KOPT-K1 (cell line): Measurements from ENCODE around the gene RGMB.
"Not testable (repeated sequence)": the region's sequence is repeated elsewhere in the genome, so short reads cannot be mapped to it uniquely, and the experiment has no call there.

Source experiments
- H3K27ac ChIP-seq: fragments of 200-600 bp; sonication (generic); 2 replicates; pipeline ENCODE4 v1.5.1; 2016; ENCODE audit warnings: antibody characterized with exemption, mild to moderate bottlenecking, low read depth, low read length; ENCODE audit not compliant: poor library complexity, severe bottlenecking
- H3K36me3 ChIP-seq: fragments of 200-600 bp; sonication (generic); 2 replicates; pipeline ENCODE4 v1.5.1; 2017; ENCODE audit warnings: antibody characterized with exemption, mild to moderate bottlenecking, low read length, moderate library complexity; ENCODE audit not compliant: insufficient read depth
- H3K9me3 ChIP-seq: fragments of 200-600 bp; sonication (generic); 2 replicates; pipeline ENCODE4 v1.5.1; 2017; ENCODE audit warnings: antibody characterized with exemption, low read length, mild to moderate bottlenecking; ENCODE audit not compliant: insufficient read depth, poor library complexity, severe bottlenecking

RGMB gene, protein sequence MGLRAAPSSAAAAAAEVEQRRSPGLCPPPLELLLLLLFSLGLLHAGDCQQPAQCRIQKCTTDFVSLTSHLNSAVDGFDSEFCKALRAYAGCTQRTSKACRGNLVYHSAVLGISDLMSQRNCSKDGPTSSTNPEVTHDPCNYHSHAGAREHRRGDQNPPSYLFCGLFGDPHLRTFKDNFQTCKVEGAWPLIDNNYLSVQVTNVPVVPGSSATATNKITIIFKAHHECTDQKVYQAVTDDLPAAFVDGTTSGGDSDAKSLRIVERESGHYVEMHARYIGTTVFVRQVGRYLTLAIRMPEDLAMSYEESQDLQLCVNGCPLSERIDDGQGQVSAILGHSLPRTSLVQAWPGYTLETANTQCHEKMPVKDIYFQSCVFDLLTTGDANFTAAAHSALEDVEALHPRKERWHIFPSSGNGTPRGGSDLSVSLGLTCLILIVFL

DNA sequence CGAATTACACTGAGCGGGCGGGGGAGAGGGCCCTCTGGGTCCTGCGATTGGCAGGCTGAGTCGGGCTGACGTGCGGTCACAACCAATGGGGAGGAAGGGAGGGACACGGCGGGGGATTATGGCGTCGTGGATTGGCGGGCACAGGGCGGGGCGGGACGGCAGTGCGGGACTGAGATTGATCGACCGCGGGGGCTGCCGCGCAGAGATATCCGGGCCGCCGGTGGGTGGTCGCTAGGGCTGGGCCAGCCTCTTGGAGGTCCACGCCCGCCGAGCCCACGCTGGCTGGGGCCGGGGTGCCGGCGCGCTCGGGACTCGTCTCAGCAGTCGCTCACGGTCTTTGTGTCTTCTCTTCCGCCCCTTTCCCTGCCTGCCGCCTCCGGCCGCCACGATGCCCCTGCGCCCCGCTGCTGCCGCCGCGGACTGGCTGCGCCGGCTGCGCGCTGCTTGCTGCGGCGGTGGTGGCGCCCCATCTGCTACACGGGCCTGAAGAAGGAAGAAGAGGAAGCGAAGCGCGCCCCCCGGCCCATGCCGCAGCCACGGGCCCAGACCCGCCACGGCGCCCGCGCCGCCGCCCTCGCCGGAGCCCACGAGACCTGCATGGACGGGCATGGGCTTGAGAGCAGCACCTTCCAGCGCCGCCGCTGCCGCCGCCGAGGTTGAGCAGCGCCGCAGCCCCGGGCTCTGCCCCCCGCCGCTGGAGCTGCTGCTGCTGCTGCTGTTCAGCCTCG lies at the start of gene RGMB:
Gene RGMB, plus strand, starts transcription at position 200 of the 728 bp plus-strand sequence. Its CDS starts 408 bp downstream, at position 608.
- Histone ChIP-seq H3K27ac (no peak within 1 kb of the TSS), H3K9me3 (peaks cover 4% of the 10 kb centered on the region), H3K36me3 (no peaks in the 10 kb centered on the region)

DNA sequence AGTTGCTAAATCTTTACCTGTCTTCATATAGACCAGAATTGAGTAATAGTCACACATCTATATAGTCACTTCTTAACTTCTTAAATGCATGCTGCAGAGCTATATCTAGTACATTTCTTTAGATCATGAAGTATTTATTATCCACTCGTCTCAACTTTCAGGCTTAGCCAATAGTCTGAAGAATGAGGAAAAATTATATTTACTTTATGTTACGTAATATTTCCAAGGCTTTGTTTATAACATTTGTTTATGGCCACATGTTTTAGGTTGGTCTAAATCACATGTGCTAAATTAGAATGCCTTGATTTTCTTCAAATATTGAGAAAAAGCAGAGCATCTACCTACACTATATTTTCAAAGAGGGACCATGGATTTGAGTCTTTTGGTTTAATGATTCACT lies 47.2 kb upstream of the RGMB start:
- Histone ChIP-seq H3K9me3 (no peaks in the 10 kb centered on the region), H3K27ac (no peak overlapping the region), H3K36me3 (no peaks in the 10 kb centered on the region)

DNA sequence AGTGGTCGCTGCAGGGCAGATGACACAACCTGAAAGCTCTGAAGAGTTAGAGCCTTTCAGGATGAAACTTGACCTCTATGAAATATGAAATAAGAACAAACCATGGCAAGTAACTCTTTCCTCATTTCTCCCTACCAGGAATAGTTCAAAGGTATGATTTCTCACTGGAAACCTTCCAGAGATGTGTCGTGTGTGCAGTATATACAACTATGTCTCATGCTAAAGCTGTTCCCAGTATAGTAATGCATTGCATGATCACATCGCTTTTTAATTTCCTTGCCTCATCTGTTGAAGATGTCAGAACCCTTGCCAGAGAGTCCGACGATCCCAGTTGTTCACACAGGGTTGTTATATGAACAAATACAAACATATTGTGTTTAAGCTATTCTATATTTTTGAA lies 45.8 kb upstream of the RGMB start:
- Histone ChIP-seq H3K36me3 (no peaks in the 10 kb centered on the region), H3K27ac (no peak overlapping the region), H3K9me3 (no peaks in the 10 kb centered on the region)

DNA sequence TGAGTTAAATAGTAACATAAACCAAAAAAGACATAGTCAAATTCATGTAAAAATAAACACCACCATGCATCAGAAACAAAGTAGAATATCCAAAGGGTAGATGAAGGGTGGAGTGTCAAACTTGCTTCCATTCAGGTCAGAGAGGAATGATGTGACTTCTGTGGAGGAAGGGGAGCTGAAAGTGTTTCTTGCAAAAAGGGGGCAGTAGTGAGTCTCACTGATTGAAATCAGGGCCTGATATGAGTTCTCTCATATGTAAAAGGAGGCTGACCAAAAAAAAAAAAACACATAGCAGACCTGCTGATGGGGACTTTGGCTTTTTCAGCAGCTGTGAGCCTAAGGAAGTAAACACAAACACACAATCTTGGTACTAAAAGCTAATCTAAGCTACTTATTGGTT lies 38.8 kb upstream of the RGMB start:
- no peaks in the 10 kb centered on the region for H3K9me3 ChIP-seq
- no peaks in the 10 kb centered on the region for H3K36me3 ChIP-seq
- no peak overlapping the region for H3K27ac ChIP-seq

DNA sequence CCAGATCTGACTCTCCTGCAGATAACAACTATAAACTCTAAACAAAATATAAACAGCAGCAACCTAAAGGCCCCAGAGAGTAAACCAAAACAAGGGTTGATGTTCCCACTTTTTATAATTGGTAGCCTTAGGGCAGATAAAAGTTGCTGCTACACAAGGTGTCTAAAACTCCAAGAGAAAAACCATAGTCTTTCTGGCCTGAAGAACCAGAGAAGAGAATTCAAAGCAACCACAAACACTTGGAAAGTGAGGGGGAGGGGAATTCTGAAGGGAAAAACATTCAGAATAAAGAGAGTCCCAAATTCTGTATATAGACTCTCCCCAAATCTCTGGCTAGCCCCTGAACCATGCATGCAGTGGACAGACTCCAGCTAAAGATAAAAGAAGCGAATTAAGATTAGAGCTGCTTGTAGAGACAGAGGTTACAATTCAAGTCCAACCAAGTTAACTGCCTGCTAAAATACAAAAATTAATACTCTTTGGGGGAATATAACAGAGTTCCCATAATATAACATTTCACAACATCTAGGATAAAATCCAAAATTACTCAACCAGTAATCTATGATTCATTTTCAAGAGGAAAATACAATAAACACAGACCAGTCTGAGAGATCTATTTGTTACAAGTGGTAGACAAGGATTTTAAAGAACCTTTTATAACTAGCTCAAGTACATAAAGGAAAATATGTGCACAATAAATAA lies 37.5 kb upstream of the RGMB start:
- H3K36me3 ChIP-seq, result no peaks in the 10 kb centered on the region
- H3K27ac ChIP-seq, result no peak overlapping the region
- no peaks in the 10 kb centered on the region for H3K9me3 ChIP-seq

DNA sequence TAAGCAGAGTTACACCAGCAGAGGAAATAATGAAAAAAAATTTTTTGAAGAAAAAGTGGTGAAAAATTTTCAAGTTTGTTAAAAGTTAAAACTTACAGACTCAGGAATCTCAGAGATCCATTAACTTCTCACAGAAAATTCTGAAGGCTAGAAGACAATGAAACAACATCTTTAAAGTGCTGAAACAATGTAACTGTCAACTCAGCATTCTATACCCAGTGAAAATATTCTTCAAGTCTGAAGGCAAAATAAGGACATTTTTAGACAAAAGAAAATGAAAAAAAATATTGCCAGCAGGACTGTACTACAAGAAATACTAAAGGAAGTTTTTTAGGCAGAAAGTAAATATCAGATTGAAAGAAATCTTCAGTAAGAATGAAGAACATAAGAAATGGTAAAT lies 36.7 kb upstream of the RGMB start:
- H3K36me3 ChIP-seq, result no peaks in the 10 kb centered on the region

DNA sequence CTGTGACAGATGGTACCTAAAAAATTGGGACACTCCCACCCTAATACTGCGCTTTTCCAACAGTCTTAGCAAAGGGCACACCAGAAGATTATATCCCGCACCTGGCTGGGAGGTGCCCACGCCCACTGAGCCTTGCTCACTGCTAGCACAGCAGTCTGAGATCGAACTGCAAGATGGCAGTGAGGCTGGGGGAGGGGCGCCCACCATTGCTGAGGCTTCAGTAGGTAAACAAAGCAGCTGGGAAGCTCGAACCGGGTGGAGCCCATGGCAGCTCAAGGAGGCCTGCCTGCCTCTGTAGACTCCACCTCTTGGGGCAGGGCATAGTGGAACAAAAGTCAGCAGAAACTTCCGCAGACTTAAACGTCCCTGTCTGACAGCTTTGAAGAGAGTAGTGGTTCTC lies 36.0 kb upstream of the RGMB start:
- H3K27ac ChIP-seq, H3K9me3 ChIP-seq, H3K36me3 ChIP-seq: not testable (repeated sequence)

More for the DNA sequence above, 36.7 kb upstream of the RGMB start:
- no peaks in the 10 kb centered on the region for H3K9me3 ChIP-seq
- no peak overlapping the region for H3K27ac ChIP-seq

DNA sequence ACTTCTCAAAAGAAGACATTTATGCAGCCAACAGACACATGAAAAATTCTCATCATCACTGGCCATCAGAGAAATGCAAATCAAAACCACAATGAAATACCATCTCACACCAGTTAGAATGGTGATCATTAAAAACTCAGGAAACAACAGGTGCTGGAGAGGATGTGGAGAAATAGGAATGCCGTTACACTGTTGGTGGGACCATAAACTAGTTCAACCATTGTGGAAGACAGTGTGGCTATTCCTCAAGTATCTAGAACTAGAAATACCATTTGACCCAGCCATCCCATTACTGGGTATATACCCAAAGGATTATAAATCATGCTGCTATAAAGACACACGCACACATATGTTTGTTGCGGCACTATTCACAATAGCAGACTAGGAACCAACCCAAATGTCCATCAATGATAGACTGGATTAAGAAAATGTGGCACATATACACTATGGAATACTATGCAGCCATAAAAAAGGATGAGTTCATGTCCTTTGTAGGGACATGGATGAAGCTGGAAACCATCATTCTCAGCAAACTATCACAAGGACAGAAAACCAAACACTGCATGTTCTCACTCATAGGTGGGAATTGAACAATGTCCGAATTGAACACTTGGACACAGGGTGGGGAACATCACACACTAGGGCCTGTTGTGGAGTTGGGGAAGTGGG lies 34.8 kb upstream of the RGMB start:
- not testable (repeated sequence) for H3K27ac ChIP-seq, H3K36me3 ChIP-seq, H3K9me3 ChIP-seq

DNA sequence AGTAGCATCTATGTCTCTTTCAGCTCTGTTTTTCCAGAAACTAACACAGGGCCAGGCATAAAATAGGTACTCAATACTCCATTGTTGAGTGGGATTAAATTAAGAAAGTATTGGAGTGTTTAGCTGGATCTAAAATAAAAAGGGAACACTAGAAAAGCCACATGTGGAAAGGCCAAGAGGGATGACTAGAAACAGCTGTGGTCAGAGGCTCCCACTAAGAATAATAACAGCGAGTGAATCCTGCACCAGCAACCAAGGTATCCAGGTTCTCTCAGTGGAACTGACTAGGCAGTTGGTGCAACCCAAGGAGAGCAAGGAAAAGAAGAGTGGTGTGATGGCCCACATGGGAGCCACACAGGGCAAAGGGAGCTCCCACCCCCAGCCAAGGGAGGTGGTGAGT lies 31.5 kb upstream of the RGMB start:
- Histone ChIP-seq H3K36me3 (no peaks in the 10 kb centered on the region), H3K27ac (no peak overlapping the region), H3K9me3 (no peaks in the 10 kb centered on the region)

DNA sequence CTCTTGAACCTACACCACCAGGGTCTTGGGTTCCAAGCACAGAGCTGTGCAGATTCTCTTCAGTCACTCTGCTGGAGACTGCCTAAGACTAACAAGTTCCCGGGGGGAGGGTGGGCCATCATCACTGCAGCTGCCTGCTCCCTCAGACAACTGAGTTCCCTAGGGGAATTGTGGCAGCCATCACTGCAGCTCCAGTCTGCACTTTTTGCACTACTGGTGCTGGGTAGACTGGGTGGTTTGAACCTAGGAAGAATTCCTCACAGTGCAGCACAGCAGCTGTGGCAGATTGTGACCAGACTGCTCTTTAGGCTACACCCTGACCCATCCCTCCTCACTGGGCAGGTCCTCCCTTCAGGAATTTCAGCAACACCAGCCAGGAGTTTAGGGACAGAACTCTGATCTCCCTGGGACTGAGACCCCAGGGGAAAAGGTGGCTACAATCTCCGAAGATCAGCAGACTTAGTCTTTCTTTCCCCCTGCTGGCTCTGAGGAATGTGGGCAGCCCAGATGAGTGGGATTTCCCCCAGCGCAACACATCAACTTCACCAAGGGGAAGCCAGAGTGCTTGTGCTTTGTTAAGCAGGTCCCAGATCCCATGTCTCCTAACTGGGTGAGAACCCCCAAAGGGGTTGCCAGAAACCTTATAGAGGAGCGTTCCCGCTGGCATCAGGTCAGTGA lies 30.9 kb upstream of the RGMB start:
- no peaks in the 10 kb centered on the region for H3K36me3 ChIP-seq
- H3K9me3 ChIP-seq, result no peaks in the 10 kb centered on the region
- no peak overlapping the region for H3K27ac ChIP-seq

DNA sequence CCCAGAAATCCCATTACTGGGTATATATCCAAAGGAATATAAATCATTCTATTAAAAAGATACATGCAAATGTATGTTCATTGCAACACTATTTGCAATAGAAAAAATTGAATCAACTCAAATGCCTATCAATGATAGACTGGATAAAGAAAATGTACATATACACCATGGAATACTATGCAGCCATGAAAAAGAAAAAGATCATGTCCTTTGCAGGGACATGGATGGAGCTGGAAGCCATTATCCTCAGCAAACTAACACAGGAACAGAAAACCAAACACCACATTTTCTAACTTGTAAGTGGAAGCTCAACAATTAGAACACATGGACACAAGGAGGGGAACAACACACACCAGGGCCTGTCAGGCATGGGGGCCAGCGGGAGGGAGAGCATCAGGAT lies 25.2 kb upstream of the RGMB start:
- H3K27ac ChIP-seq, H3K9me3 ChIP-seq, H3K36me3 ChIP-seq: not testable (repeated sequence)

DNA sequence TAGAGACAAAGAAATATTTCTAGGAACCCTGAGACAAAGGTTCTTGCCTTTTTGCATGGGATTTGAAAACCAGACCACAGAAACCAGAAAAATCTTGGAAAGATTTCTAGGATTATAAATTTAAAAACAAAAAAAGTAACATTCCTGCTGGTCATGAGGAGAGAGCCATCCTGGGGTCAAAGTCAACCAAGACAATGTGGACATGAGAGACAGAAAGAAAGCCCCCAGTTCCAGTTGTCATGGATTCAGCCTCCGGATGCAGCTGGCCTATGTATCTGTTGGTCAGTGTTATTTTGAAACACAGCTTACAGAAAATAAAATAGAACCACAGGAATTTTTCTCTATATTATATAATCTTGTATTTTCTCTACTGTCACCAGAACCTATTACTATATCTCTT lies 24.4 kb upstream of the RGMB start:
- Histone ChIP-seq H3K27ac (no peak overlapping the region), H3K9me3 (no peaks in the 10 kb centered on the region), H3K36me3 (no peaks in the 10 kb centered on the region)

DNA sequence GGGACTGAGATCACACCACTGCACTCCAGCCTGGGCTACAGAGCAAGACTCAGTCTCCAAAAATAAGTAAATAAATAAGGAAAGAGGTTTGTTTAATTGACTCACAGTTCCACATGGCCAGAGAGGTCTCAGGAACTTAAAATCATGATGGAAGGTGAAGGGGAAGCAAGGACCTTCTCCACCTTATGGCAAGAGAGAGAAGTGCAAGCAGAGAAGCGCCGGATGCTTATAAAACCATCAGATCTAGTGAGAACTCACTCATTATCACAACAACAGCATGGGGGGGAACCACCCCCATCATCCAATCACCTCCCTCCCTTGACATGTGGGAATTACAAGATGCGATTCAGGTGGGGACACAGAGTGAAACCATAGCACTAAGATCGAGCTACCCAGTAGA lies 22.8 kb upstream of the RGMB start:
- Histone ChIP-seq H3K9me3 (no peaks in the 10 kb centered on the region), H3K36me3 (no peaks in the 10 kb centered on the region), H3K27ac (no peak overlapping the region)

DNA sequence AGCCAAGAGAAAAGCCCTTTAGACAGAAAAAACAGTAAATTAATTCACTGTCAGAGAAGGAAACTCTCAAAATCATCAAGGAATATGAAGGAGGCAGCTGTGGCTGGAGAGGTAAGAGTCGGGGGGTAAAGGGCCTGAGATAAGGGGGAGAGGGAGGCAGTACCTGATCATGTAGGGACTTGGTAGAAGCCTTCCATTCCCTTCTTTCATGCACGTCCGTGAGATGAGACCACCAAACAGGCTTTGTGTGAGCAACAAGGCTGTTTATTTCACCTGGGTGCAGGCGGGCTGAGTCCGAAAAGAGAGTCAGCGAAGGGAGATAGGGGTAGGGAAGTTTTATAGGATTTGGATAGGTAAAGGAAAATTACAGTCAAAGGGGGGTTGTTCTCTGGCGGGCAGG lies 21.1 kb upstream of the RGMB start:
- H3K9me3 ChIP-seq, H3K27ac ChIP-seq: not testable (repeated sequence)

More for the DNA sequence above, 21.1 kb upstream of the RGMB start:
- H3K36me3 ChIP-seq, result not testable (repeated sequence)
